Measurements from ENCODE around the gene TCEAL2.

The TCEAL2 gene

GRCh38 chrX:102154218-102154860 lies 28.9 kb downstream of the TCEAL2 start:
- TF ChIP-seq Cebpa-rat (IDR thresholded peaks at IDR 0.05), result no peak
- Histone ChIP-seq H3K4me3 (no peak overlapping the region), H3K27me3 (no peaks in the 10 kb centered on the region), H3K36me3 (no peaks in the 10 kb centered on the region), H3K27ac (no peak overlapping the region), H3K4me2 (no peak overlapping the region), H3K9me3 (peaks cover 12% of the 10 kb centered on the region), H4K20me1 (no peaks in the 10 kb centered on the region), H3K9ac (no peak overlapping the region), H3K4me1 (no peaks in the 10 kb centered on the region)

- Histone ChIP-seq H3K36me3 (no peaks in the 10 kb centered on the region), H3K4me2 (no peak overlapping the region), H3K9me3 (peaks cover 12% of the 10 kb centered on the region), H4K20me1 (no peaks in the 10 kb centered on the region), H3K27me3 (no peaks in the 10 kb centered on the region), H3K4me1 (no peaks in the 10 kb centered on the region), H3K4me3 (no peak overlapping the region), H3K9ac (no peak overlapping the region), H3K27ac (no peak overlapping the region)
- TF ChIP-seq Cebpa-rat (IDR thresholded peaks at IDR 0.05), result no peak
These were observed 29.7 kb downstream of the TCEAL2 start for GRCh38 chrX:102154900-102155805.

- no peaks in the 10 kb centered on the region for H3K36me3 ChIP-seq
- H3K27ac ChIP-seq, result no peak within 1 kb of the TSS
- no peaks in the 10 kb centered on the region for H3K27me3 ChIP-seq
- no peaks in the 10 kb centered on the region for H4K20me1 ChIP-seq
- H3K4me1 ChIP-seq, result no peaks in the 10 kb centered on the region
- no peak within 1 kb of the TSS for H3K4me3 ChIP-seq
- peaks cover 12% of the 10 kb centered on the region for H3K9me3 ChIP-seq
- no peak within 1 kb of the TSS for H3K4me2 ChIP-seq
- H3K9ac ChIP-seq, result no peak within 1 kb of the TSS
- TF ChIP-seq Cebpa-rat (IDR thresholded peaks at IDR 0.05), result no peak
These were observed 30.3 kb downstream of the TCEAL2 start, which contains the start of gene BEX5 for GRCh38 chrX:102155806-102156179. Gene BEX5 (minus strand): TSS chrX:102155977. CDS start chrX:102154265, 1,712 bp downstream.
